Gastrocnemius medialis (tissue), 4 donors: ENCODE data around the gene CENPQ.
"Not testable (repeated sequence)": the region's sequence is repeated elsewhere in the genome, so short reads cannot be mapped to it uniquely, and the experiment has no call there.

Source experiments
- CTCF ChIP-seq, 5 experiments: fragments of 450-650 bp in 3 of 5; fragments of 200-600 bp in 2 of 5; sonication (generic) in 2 of 5; IDR thresholded peaks in 4 of 5; conservative IDR thresholded peaks in 1 of 5; 1 replicate in 4 of 5; 2 replicates in 1 of 5; pipeline ENCODE4 v1.5.1; 2016 to 2019; ENCODE audit warnings: antibody characterized with exemption in 5 of 5, mild to moderate bottlenecking in 3 of 5, moderate library complexity in 3 of 5
- POLR2A ChIP-seq, 2 donors: fragments of 450-650 bp; IDR thresholded peaks; one replicate each; pipeline ENCODE4 v1.6.1; 2017; ENCODE audit warnings: antibody characterized with exemption in 2 of 2, mild to moderate bottlenecking in 2 of 2, moderate library complexity in 2 of 2

- TF ChIP-seq CTCF (IDR thresholded peaks at IDR 0.05 in 4 of 5, conservative IDR thresholded peaks at IDR 0.05 in 1 of 5); POLR2A (IDR thresholded peaks at IDR 0.05): not testable (repeated sequence)
Measured at GRCh38 chr6:49476564-49476963, 13.4 kb downstream of the CENPQ start.
